Measurements from ENCODE around the gene MYBPH.

DNA sequence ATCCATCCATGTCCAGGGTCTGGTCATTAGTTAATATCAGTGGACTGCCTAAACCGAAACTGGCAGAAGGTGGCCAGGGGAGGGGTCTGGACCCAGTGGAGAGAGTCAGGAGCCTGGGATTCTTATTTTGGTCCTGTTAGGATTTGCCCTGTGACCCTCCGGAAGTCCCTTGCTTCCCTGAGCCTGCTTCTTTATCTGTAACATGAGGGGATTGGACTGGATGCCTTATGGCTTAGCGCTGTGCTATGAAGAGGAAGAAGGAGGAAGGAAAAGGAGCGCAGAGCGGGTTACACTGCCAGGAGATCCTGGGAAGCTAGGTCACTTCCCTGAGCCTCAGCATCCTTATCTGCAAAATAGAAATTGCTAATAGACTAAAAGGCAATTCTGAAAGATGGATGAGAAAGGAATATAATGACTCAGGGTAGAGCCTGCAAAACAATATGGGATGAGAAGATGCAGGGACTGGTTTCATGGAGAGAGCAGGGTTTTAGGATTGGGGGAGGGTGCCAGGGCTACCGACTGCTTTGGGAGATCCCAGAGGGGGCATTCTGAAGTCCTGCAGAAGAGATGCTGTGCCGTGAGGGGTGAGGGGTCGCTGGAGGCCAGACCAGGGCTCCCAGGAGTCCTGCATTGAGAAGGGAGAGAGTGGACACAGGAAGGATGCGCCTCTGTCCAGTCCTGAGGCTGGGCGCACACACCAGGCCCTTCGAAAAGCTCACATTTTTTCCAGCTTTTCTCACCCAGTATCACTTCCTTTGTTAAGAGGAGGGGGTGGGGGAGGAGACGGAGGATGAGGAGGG is 48.6 kb downstream of the MYBPH start:
- TF ChIP-seq, protein P1, sequence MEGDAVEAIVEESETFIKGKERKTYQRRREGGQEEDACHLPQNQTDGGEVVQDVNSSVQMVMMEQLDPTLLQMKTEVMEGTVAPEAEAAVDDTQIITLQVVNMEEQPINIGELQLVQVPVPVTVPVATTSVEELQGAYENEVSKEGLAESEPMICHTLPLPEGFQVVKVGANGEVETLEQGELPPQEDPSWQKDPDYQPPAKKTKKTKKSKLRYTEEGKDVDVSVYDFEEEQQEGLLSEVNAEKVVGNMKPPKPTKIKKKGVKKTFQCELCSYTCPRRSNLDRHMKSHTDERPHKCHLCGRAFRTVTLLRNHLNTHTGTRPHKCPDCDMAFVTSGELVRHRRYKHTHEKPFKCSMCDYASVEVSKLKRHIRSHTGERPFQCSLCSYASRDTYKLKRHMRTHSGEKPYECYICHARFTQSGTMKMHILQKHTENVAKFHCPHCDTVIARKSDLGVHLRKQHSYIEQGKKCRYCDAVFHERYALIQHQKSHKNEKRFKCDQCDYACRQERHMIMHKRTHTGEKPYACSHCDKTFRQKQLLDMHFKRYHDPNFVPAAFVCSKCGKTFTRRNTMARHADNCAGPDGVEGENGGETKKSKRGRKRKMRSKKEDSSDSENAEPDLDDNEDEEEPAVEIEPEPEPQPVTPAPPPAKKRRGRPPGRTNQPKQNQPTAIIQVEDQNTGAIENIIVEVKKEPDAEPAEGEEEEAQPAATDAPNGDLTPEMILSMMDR (IDR thresholded peaks at IDR 0.05): no peak
- TF ChIP-seq ZFX (IDR thresholded peaks at IDR 0.05; ENCODE audit: borderline replicate concordance): no peak
